H1 (cell line): ENCODE results near the gene FAM9B. TPM values are rescaled to one million over a fixed set of nuclear protein-coding genes. Genes with fewer than 3 reads are reported as not detected.

Experiments used
- BACH1 ChIP-seq: IDR thresholded peaks from 2 replicates; pipeline ENCODE4 v1.6.1; 2012; ENCODE audit warnings: low read length, improper control_type of control experiment
- BRCA1 ChIP-seq: IDR thresholded peaks from 2 replicates; pipeline ENCODE4 v1.6.1; 2012; ENCODE audit warnings: low read depth, low read length, improper control_type of control experiment
- CHD2 ChIP-seq: IDR thresholded peaks from 2 replicates; pipeline ENCODE4 v1.6.1; 2012; ENCODE audit warnings: low read length, improper control_type of control experiment
- EZH2 ChIP-seq: fragments of 200-600 bp; sonication (generic); IDR thresholded peaks from 2 replicates; pipeline ENCODE4 v1.7.1; 2012; ENCODE audit warnings: low read depth, mild to moderate bottlenecking, moderate library complexity, low read length, inconsistent platforms; ENCODE audit not compliant: severe bottlenecking
- YY1 ChIP-seq: IDR thresholded peaks from 2 replicates; pipeline ENCODE4 v1.6.1; 2011; ENCODE audit warnings: low read depth, mild to moderate bottlenecking, low read length
- polyA plus RNA-seq, 7 experiments: library from polyadenylated mRNA; depleted of rRNA in 3 of 7; stranded (reverse) in 5 of 7; unstranded in 2 of 7; fragments of >200 nt in 5 of 7; fragments of 200-250 nt in 2 of 7; gene quantifications; 1 replicate in 5 of 7; 2 replicates in 1 of 7; 4 replicates in 1 of 7; pipeline versions ENCODE4 v1.2.1 to v1.2.3, GENCODE V29; 2011 to 2013; ENCODE audit warnings: missing spikeins in 2 of 7, mixed read lengths in 2 of 7
- total RNA-seq: library from RNA; stranded (reverse); fragmentation: NEBNext Ultra II Directional; extraction: Animal tissue kit (Norgen Biotek cat#: 25700); gene quantifications from 2 replicates; pipeline ENCODE4 v1.2.1, GENCODE V29; 2021

Gene FAM9B
- total and polyA plus RNA-seq, 2 of the 8 experiments (the other 6 are each of a cell fraction or from before 2014, with no cell fraction given): not detected

GRCh38 chrX:8988446-8988845, 45.5 kb downstream of the FAM9B start (continued):
- no peak for TF ChIP-seq EZH2
- TF ChIP-seq BRCA1: no peak
- no peak for TF ChIP-seq BACH1
- no peak for TF ChIP-seq YY1
- TF ChIP-seq CHD2: no peak
